H1 (cell line): ENCODE measurements around the gene ZBTB46. TPM values are rescaled to one million over a fixed set of nuclear protein-coding genes. Genes with fewer than 3 reads are reported as not detected.

Source experiments
- CTCF ChIA-PET: fragments of 300-600 bp; sonication (Branson Sonifier 250); formaldehyde crosslinking; loops from one replicate; lab custom pipeline; 2021; ENCODE audit not compliant: partially characterized antibody; lab: Charles Lee
- POLR2A ChIA-PET: fragments of 300-600 bp; sonication (Branson Sonifier 250); formaldehyde crosslinking; loops from one replicate; lab custom pipeline; 2021; ENCODE audit warnings: inconsistent platforms; ENCODE audit not compliant: partially characterized antibody; lab: Charles Lee
- DNase-seq, 2 experiments: peaks; one replicate each; pipeline versions ENCODE4 v3.0.0 to v3.0.0-alpha.2; 2010 to 2022; ENCODE audit warnings: low spot score in 2 of 2, low read depth in 1 of 2, mixed read lengths in 1 of 2
- FAIRE-seq: peaks from 2 replicates; lab custom pipeline; 2011; peaks lifted over from hg19 to GRCh38; lab: Jason Lieb, UNC
- H2AFZ ChIP-seq: 2 replicates; pipeline ENCODE4 v1.8.1; 2012; ENCODE audit warnings: low read length, inconsistent platforms
- H2AK5ac ChIP-seq: 2 replicates; pipeline ENCODE4 v1.6.1; 2013; ENCODE audit warnings: low read depth, low read length
- H2BK120ac ChIP-seq: replicated peaks from 2 replicates; pipeline ENCODE3; 2013; ENCODE audit warnings: low read depth, low read length, inconsistent platforms
- H2BK12ac ChIP-seq: 2 replicates; pipeline ENCODE4 v1.6.1; 2013; ENCODE audit warnings: low read depth, low read length
- H2BK15ac ChIP-seq: 2 replicates; pipeline ENCODE4 v1.6.1; 2013; ENCODE audit warnings: low read length
- H2BK20ac ChIP-seq: 2 replicates; pipeline ENCODE4 v1.6.1; 2013; ENCODE audit warnings: low read length
- H2BK5ac ChIP-seq: 2 replicates; pipeline ENCODE4 v1.6.1; 2013; ENCODE audit warnings: low read depth, low read length
- H3K14ac ChIP-seq: 2 replicates; pipeline ENCODE4 v1.6.1; 2013; ENCODE audit warnings: inconsistent platforms; ENCODE audit not compliant: insufficient read length
- H3K18ac ChIP-seq: 2 replicates; pipeline ENCODE4 v1.6.1; 2013; ENCODE audit warnings: low read length; ENCODE audit errors: extremely low read depth
- H3K23ac ChIP-seq: 2 replicates; pipeline ENCODE4 v1.6.1; 2013; ENCODE audit warnings: inconsistent platforms; ENCODE audit not compliant: insufficient read length
- H3K23me2 ChIP-seq: 2 replicates; pipeline ENCODE4 v1.6.1; 2013; ENCODE audit warnings: low read depth, low read length
- H3K27ac ChIP-seq: 2 replicates; pipeline ENCODE4 v1.6.1; 2011; ENCODE audit warnings: low read depth, low read length, inconsistent platforms
- H3K27me3 ChIP-seq, 4 experiments: replicated peaks in 1 of 4; 1 replicate in 1 of 4; 2 replicates in 3 of 4; pipeline versions ENCODE4 v1.6.1 to v1.8.1; 2011 to 2013; ENCODE audit warnings: low read length in 3 of 4, mild to moderate bottlenecking in 3 of 4, inconsistent platforms in 2 of 4, mixed read lengths in 2 of 4, moderate library complexity in 1 of 4; ENCODE audit not compliant: control insufficient read depth in 3 of 4, insufficient read depth in 3 of 4; ENCODE audit errors: extremely low read depth in 1 of 4
- H3K36me3 ChIP-seq, 4 experiments: 2 replicates each; pipeline versions ENCODE4 v1.6.1 to v1.8.1; 2011 to 2013; ENCODE audit warnings: mild to moderate bottlenecking in 4 of 4, low read length in 3 of 4, moderate library complexity in 2 of 4, control low read depth in 1 of 4, inconsistent platforms in 1 of 4; ENCODE audit not compliant: insufficient read depth in 4 of 4, control insufficient read depth in 2 of 4
- H3K4ac ChIP-seq: replicated peaks from 2 replicates; pipeline ENCODE3; 2013; ENCODE audit warnings: low read length, low read depth, mixed read lengths, inconsistent platforms; ENCODE audit not compliant: insufficient read length
- H3K4me1 ChIP-seq, 4 experiments: replicated peaks in 1 of 4; 1 replicate in 1 of 4; 2 replicates in 3 of 4; pipeline versions ENCODE4 v1.6.1 to v1.8.1; 2011 to 2013; ENCODE audit warnings: low read length in 3 of 4, inconsistent platforms in 2 of 4, mixed read lengths in 1 of 4; ENCODE audit not compliant: insufficient read depth in 4 of 4, control insufficient read depth in 3 of 4
- H3K4me2 ChIP-seq, 2 experiments: 2 replicates each; pipeline versions ENCODE4 v1.6.1 to v1.8.1; 2011 to 2013; ENCODE audit warnings: low read depth in 2 of 2, low read length in 2 of 2, control low read depth in 1 of 2, inconsistent platforms in 1 of 2, mild to moderate bottlenecking in 1 of 2; ENCODE audit not compliant: insufficient read depth in 1 of 2
- H3K4me3 ChIP-seq, 4 experiments: fragments of 200-600, 300-600 bp in 1 of 4; sonication (generic), shearing (Covaris generic), sonication (Bioruptor Twin) in 1 of 4; 2 replicates each; pipeline versions ENCODE4 v1.5.1 to v1.8.1; 2011 to 2016; ENCODE audit warnings: low read length in 4 of 4, low read depth in 3 of 4, control low read depth in 2 of 4, inconsistent platforms in 2 of 4, mild to moderate bottlenecking in 2 of 4, mixed read lengths in 1 of 4, moderate library complexity in 1 of 4; ENCODE audit not compliant: insufficient read depth in 2 of 4; ENCODE audit errors: extremely low read depth in 1 of 4
- H3K56ac ChIP-seq: replicated peaks from 2 replicates; pipeline ENCODE3; 2013; ENCODE audit warnings: low read depth, mild to moderate bottlenecking, mixed read lengths, low read length, inconsistent platforms; ENCODE audit not compliant: insufficient read length
- H3K79me1 ChIP-seq: 2 replicates; pipeline ENCODE4 v1.6.1; 2013; ENCODE audit warnings: low read depth, low read length, control low read depth
- H3K79me2 ChIP-seq, 2 experiments: 2 replicates each; pipeline versions ENCODE4 v1.6.1 to v1.8.1; 2012 to 2013; ENCODE audit warnings: low read length in 2 of 2, mild to moderate bottlenecking in 2 of 2, inconsistent platforms in 1 of 2; ENCODE audit not compliant: insufficient read depth in 2 of 2, control insufficient read depth in 1 of 2
- H3K9ac ChIP-seq, 4 experiments: replicated peaks in 1 of 4; 1 replicate in 1 of 4; 2 replicates in 3 of 4; pipeline versions ENCODE4 v1.6.1 to v1.8.1; 2011 to 2013; ENCODE audit warnings: low read depth in 3 of 4, low read length in 3 of 4, control low read depth in 2 of 4, mild to moderate bottlenecking in 2 of 4, moderate library complexity in 2 of 4, inconsistent platforms in 1 of 4; ENCODE audit errors: extremely low read depth in 1 of 4
- H3K9me3 ChIP-seq, 2 experiments: 2 replicates each; pipeline versions ENCODE4 v1.6.1 to v1.8.1; 2012 to 2013; ENCODE audit warnings: mild to moderate bottlenecking in 2 of 2, moderate library complexity in 2 of 2, control low read depth in 1 of 2, inconsistent platforms in 1 of 2, low read depth in 1 of 2, low read length in 1 of 2, mixed read lengths in 1 of 2; ENCODE audit not compliant: insufficient read depth in 2 of 2
- H4K20me1 ChIP-seq, 2 experiments: replicated peaks in 1 of 2; 2 replicates each; pipeline versions ENCODE3 to v1.8.1; 2011 to 2013; ENCODE audit warnings: inconsistent platforms in 2 of 2, low read length in 2 of 2, mild to moderate bottlenecking in 1 of 2; ENCODE audit not compliant: insufficient read depth in 2 of 2, control insufficient read depth in 1 of 2
- H4K5ac ChIP-seq: 2 replicates; pipeline ENCODE4 v1.6.1; 2013; ENCODE audit warnings: low read length, low read depth, mixed read lengths, inconsistent platforms; ENCODE audit not compliant: insufficient read length
- H4K8ac ChIP-seq: 2 replicates; pipeline ENCODE4 v1.8.0; 2013; ENCODE audit warnings: mild to moderate bottlenecking, moderate library complexity, low read length, inconsistent platforms; ENCODE audit not compliant: insufficient read depth; ENCODE audit errors: extremely low read depth
- H4K91ac ChIP-seq: replicated peaks from 2 replicates; pipeline ENCODE3; 2013; ENCODE audit warnings: low read length, mixed read lengths, inconsistent platforms; ENCODE audit not compliant: insufficient read length
- ASH2L ChIP-seq: fragments of 200-600, 300-600 bp; sonication (generic); IDR thresholded peaks from one replicate; pipeline ENCODE4 v1.7.1; 2017; ENCODE audit warnings: low read length
- BCL11A ChIP-seq, 2 experiments: IDR thresholded peaks; one replicate each; pipeline ENCODE4 v1.6.1; 2011; ENCODE audit warnings: low read depth in 2 of 2, low read length in 2 of 2, mild to moderate bottlenecking in 2 of 2
- EZH2 ChIP-seq: fragments of 200-600 bp; sonication (generic); IDR thresholded peaks from 2 replicates; pipeline ENCODE4 v1.7.1; 2012; ENCODE audit warnings: low read depth, mild to moderate bottlenecking, moderate library complexity, low read length, inconsistent platforms; ENCODE audit not compliant: severe bottlenecking
- KDM4A ChIP-seq: IDR thresholded peaks from one replicate; pipeline ENCODE4 v1.7.1; 2012; ENCODE audit warnings: low read depth, mild to moderate bottlenecking, moderate library complexity, low read length, inconsistent platforms; ENCODE audit not compliant: severe bottlenecking
- RBBP5 ChIP-seq: IDR thresholded peaks from 2 replicates; pipeline ENCODE4 v1.7.1; 2012; ENCODE audit warnings: low read depth, mild to moderate bottlenecking, inconsistent platforms, low read length, moderate library complexity, borderline replicate concordance
- RXRA ChIP-seq: IDR thresholded peaks from 2 replicates; pipeline ENCODE4 v1.6.1; 2011; ENCODE audit warnings: low read depth, mild to moderate bottlenecking, low read length, moderate library complexity; ENCODE audit not compliant: insufficient read depth
- SIRT6 ChIP-seq: IDR thresholded peaks from one replicate; pipeline ENCODE4 v1.7.1; 2012; ENCODE audit warnings: low read length, inconsistent platforms
- SP2 ChIP-seq: IDR thresholded peaks from 2 replicates; pipeline ENCODE4 v1.6.1; 2012; ENCODE audit warnings: mild to moderate bottlenecking, low read length, inconsistent platforms
- SP4 ChIP-seq: IDR thresholded peaks from 2 replicates; pipeline ENCODE4 v1.6.1; 2012; ENCODE audit warnings: low read length, inconsistent platforms
- SUZ12 ChIP-seq: fragments of 200-600 bp; sonication (generic); IDR thresholded peaks from 2 replicates; pipeline ENCODE4 v1.6.1; 2012; ENCODE audit warnings: mild to moderate bottlenecking, inconsistent platforms, low read length, moderate library complexity, mixed read lengths
- YY1 ChIP-seq: IDR thresholded peaks from 2 replicates; pipeline ENCODE4 v1.6.1; 2011; ENCODE audit warnings: low read depth, mild to moderate bottlenecking, low read length
- ZNF274 ChIP-seq: IDR thresholded peaks from 2 replicates; pipeline ENCODE4 v1.7.0; 2012; ENCODE audit warnings: low read length, borderline replicate concordance; ENCODE audit errors: extremely low read depth
- WGBS, 2 experiments: shearing (Covaris generic) in 1 of 2; methylation state at CpG; one replicate each; pipeline versions ENCODE4 v1.1.6 to v1.1.7; 2013 to 2015; ENCODE audit warnings: low lambda C conversion rate in 2 of 2, mixed read lengths in 2 of 2, inconsistent platforms in 1 of 2, low coverage in 1 of 2, missing lambda C conversion rate in 1 of 2; ENCODE audit not compliant: insufficient replicate concordance in 2 of 2, insufficient coverage in 1 of 2, insufficient read length in 1 of 2; ENCODE audit errors: extremely low coverage in 1 of 2, missing lambda C conversion rate in 1 of 2; 5-methylcytosine and 5-hydroxymethylcytosine counted together
- polyA plus RNA-seq, 7 experiments: library from polyadenylated mRNA; depleted of rRNA in 3 of 7; stranded (reverse) in 5 of 7; unstranded in 2 of 7; fragments of >200 nt in 5 of 7; fragments of 200-250 nt in 2 of 7; gene quantifications; 1 replicate in 5 of 7; 2 replicates in 1 of 7; 4 replicates in 1 of 7; pipeline versions ENCODE4 v1.2.1 to v1.2.3, GENCODE V29; 2011 to 2013; ENCODE audit warnings: missing spikeins in 2 of 7, mixed read lengths in 2 of 7
- total RNA-seq: library from RNA; stranded (reverse); fragmentation: NEBNext Ultra II Directional; extraction: Animal tissue kit (Norgen Biotek cat#: 25700); gene quantifications from 2 replicates; pipeline ENCODE4 v1.2.1, GENCODE V29; 2021

ZBTB46 gene
- total and polyA plus RNA-seq, 2 of the 8 experiments (the other 6 are each of a cell fraction or from before 2014, with no cell fraction given): 6.4 to 22.4 TPM

DNA sequence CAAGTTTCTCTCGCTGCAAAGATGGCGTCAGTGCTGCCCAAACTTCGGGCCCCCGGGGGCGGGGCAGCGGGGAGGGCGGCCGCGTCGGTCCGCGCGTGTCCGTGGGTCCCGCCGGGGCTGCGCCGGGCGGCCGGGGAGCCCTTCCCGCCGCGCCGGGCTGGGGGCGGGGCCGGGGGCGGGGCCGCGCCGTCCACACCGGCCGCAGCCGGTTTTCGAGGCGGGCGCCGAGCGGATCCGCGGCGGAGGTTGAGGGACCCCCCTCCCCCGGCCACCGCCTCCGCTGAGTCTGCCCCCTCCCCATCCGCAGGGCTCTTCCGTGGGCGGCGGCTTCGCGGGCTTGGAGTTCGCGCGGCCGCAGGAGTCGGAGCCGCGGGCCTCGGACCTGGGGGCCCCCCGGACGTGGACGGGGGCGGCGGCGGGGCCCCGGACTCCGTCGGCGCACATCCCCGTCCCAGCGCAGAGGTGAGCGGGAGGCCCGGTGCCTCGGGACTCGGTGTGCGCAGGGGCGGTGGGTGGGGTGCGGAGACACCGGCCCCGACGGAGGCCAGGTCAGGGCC lies 90.9 kb downstream of the ZBTB46 start:
- H4K5ac ChIP-seq: no peak overlapping the region
- no peaks in the 10 kb centered on the region for H3K79me2 ChIP-seq
- no peak overlapping the region for H3K27ac ChIP-seq
- no peak overlapping the region for H2BK120ac ChIP-seq
- H3K14ac ChIP-seq: no peak overlapping the region
- H4K91ac ChIP-seq: no peak overlapping the region
- WGBS, 2 experiments: 0% methylated on average over 4 of the region's 80 CpGs; no CpG with 5 or more reads in 1 of the 2 experiments
- CTCF ChIA-PET: interaction anchor here (0.8 to 2.2 kb wide), 5 partner anchors 18 to 125 kb away, joined by 3 to 8 read pairs (median 5); partner anchors contain the start of gene TPD52L2
- peak overlapping the region; percentile 70 to 75 for H3K4me2 ChIP-seq
- H4K8ac ChIP-seq: peak overlapping the region; percentile 93
- no peaks in the 10 kb centered on the region for H3K9me3 ChIP-seq
- no peak overlapping the region for H2BK12ac ChIP-seq
- H2BK20ac ChIP-seq: no peak overlapping the region
- DNase-seq (peak in 1 of 2 experiments; percentile 57), FAIRE-seq (no peak)
- no peak overlapping the region for H2AFZ ChIP-seq
- H3K23ac ChIP-seq: no peak overlapping the region
- peaks cover 0 to 17% (median 5%) of the 10 kb centered on the region in 4 experiments; a peak in 2 of 8 replicates for H3K36me3 ChIP-seq
- peaks cover 13% of the 10 kb centered on the region; the same call in 1 of the 2 replicates for H3K23me2 ChIP-seq
- H3K18ac ChIP-seq: peak overlapping the region; percentile 60; the same call in 1 of the 2 replicates
- 0 out of 2 replicates have a peak overlapping the region, but pooled peaks have one; percentile 78 for H2BK5ac ChIP-seq
- H2AK5ac ChIP-seq: no peak overlapping the region
- H3K79me1 ChIP-seq: no peaks in the 10 kb centered on the region
- H3K4me1 ChIP-seq: peaks cover 0 to 20% (median 11%) of the 10 kb centered on the region in 4 experiments; a peak in 6 of 7 replicates
- H4K20me1 ChIP-seq: peaks cover 0 to 18% of the 10 kb centered on the region in 2 experiments
- no peak overlapping the region; the same call in 1 of the 2 replicates for H2BK15ac ChIP-seq
- peak overlapping the region; percentile 49 to 86 (median 52); a peak in 6 of 7 replicates for H3K9ac ChIP-seq
- peaks cover 0 to 12% (median 8%) of the 10 kb centered on the region in 4 experiments; a peak in 4 of 7 replicates for H3K27me3 ChIP-seq
- POLR2A ChIA-PET: interaction anchor here (0.8 to 2.6 kb wide), 10 partner anchors 11 to 218 kb away, joined by 3 to 23 read pairs (median 4); partner anchors contain the start of genes ARFRP1, TPD52L2 and ZGPAT
- no peak overlapping the region for H3K56ac ChIP-seq
- no peak overlapping the region for H3K4ac ChIP-seq
- H3K4me3 ChIP-seq: peak overlapping the region; percentile 49 to 83 (median 60)
- TF ChIP-seq RBBP5 (no peak; the same call in 1 of the 2 replicates), BCL11A (IDR thresholded peaks at IDR 0.05; ENCODE audit: low read depth in 2 of 2, low read length in 2 of 2) (no peak), SIRT6 (no peak), RXRA (no peak), YY1 (peak; percentile 31; the same call in 1 of the 2 replicates), ASH2L (no peak), SP4 (0 out of 2 replicates have a peak, but pooled peaks have one; percentile 11), EZH2 (no peak), SUZ12 (no peak), KDM4A (peak; percentile 41), ZNF274 (no peak), SP2 (no peak)
